ENCODE results near the gene LCP2. TPM values are rescaled to one million over a fixed set of nuclear protein-coding genes. Genes with fewer than 3 reads are reported as not detected.

LCP2 gene
- total and polyA plus RNA-seq, 2 donors (not counting 1 experiment from before 2014, with no cell fraction given), result 11.7 to 13.9 TPM

- Histone ChIP-seq H3K9me3 (ENCODE audit: control extremely low read depth in 1 of 3, control insufficient read depth in 2 of 3, insufficient read depth in 1 of 3, low read length in 2 of 3) (no peaks in the 10 kb centered on the region), H3K79me2 (ENCODE audit: control insufficient read depth, insufficient read depth, low read length) (no peaks in the 10 kb centered on the region), H3K4me3 (ENCODE audit: control extremely low read depth in 1 of 5, extremely low read depth in 1 of 5, insufficient read depth in 1 of 5, low read depth in 2 of 5, low read length in 4 of 5) (no peak overlapping the region), H3K27me3 (replicated peaks in 1 of 4; ENCODE audit: control extremely low read depth in 1 of 4, control insufficient read depth in 3 of 4, insufficient read depth in 4 of 4, low read length in 3 of 4) (peaks cover 0 to 3% (median 1%) of the 10 kb centered on the region in 4 experiments), H3K36me3 (replicated peaks in 1 of 2; ENCODE audit: control extremely low read depth in 1 of 2, control insufficient read depth in 1 of 2, extremely low read depth in 1 of 2, insufficient read depth in 2 of 2, low read length in 1 of 2) (no peaks in the 10 kb centered on the region), H2AFZ (ENCODE audit: insufficient read depth, low read depth, low read length, poor library complexity, severe bottlenecking) (no peak overlapping the region), H3K27ac (ENCODE audit: low read length in 2 of 2) (no peak overlapping the region), H3K4me1 (ENCODE audit: control insufficient read depth in 2 of 2, insufficient read depth in 2 of 2, low read length in 2 of 2) (no peaks in the 10 kb centered on the region), H3K9ac (ENCODE audit: low read length) (no peak overlapping the region), H4K20me1 (ENCODE audit: control insufficient read depth, insufficient read depth, low read length, poor library complexity, severe bottlenecking) (no peaks in the 10 kb centered on the region), H3K4me2 (replicated peaks; ENCODE audit: low read depth, low read length, poor library complexity, severe bottlenecking) (no peak overlapping the region)
- no peaks in the 10 kb centered on the region for H3K9me3 Mint-ChIP-seq (ENCODE audit: insufficient read depth)
- intact Hi-C loops (cut with micrococcal nuclease), result no loop called here
- H3K27ac Mint-ChIP-seq, result no peak overlapping the region
- POLR2A ChIA-PET, result no interaction called here
- no peaks in the 10 kb centered on the region for H3K4me1 Mint-ChIP-seq
- TF ChIP-seq CTCF (IDR thresholded peaks at IDR 0.05), result no peak
- H3K4me3 Mint-ChIP-seq, result no peak overlapping the region
- ATAC-seq (ENCODE audit: low read depth) (no peak), DNase-seq (no peak)
- CTCF ChIA-PET, result interaction anchor here (0.9 kb wide), 1 partner anchor 13 kb away, joined by 3 read pairs; no protein-coding TSS in a partner anchor
- WGBS (ENCODE audit: insufficient coverage), result no CpG with 5 or more reads among the region's 2 CpGs
- peaks cover 29% of the 10 kb centered on the region for H3K27me3 Mint-ChIP-seq
Observed at GRCh38 chr5:170201311-170201710, 96.3 kb downstream of the LCP2 start.

- Histone ChIP-seq H3K79me2 (ENCODE audit: control insufficient read depth, insufficient read depth, low read length) (no peaks in the 10 kb centered on the region), H3K4me2 (replicated peaks; ENCODE audit: low read depth, low read length, poor library complexity, severe bottlenecking) (no peak overlapping the region), H3K4me3 (ENCODE audit: control extremely low read depth in 1 of 5, extremely low read depth in 1 of 5, insufficient read depth in 1 of 5, low read depth in 2 of 5, low read length in 4 of 5) (no peak overlapping the region), H2AFZ (ENCODE audit: insufficient read depth, low read depth, low read length, poor library complexity, severe bottlenecking) (no peak overlapping the region), H3K27ac (ENCODE audit: low read length in 2 of 2) (no peak overlapping the region), H3K27me3 (replicated peaks in 1 of 4; ENCODE audit: control extremely low read depth in 1 of 4, control insufficient read depth in 3 of 4, insufficient read depth in 4 of 4, low read length in 3 of 4) (peaks cover 0 to 3% (median 1%) of the 10 kb centered on the region in 4 experiments), H3K4me1 (ENCODE audit: control insufficient read depth in 2 of 2, insufficient read depth in 2 of 2, low read length in 2 of 2) (no peaks in the 10 kb centered on the region), H3K36me3 (replicated peaks in 1 of 2; ENCODE audit: control extremely low read depth in 1 of 2, control insufficient read depth in 1 of 2, extremely low read depth in 1 of 2, insufficient read depth in 2 of 2, low read length in 1 of 2) (no peaks in the 10 kb centered on the region), H3K9me3 (ENCODE audit: control extremely low read depth in 1 of 3, control insufficient read depth in 2 of 3, insufficient read depth in 1 of 3, low read length in 2 of 3) (no peaks in the 10 kb centered on the region), H4K20me1 (ENCODE audit: control insufficient read depth, insufficient read depth, low read length, poor library complexity, severe bottlenecking) (no peaks in the 10 kb centered on the region), H3K9ac (ENCODE audit: low read length) (no peak overlapping the region)
- Mint-ChIP-seq H3K27me3 (peaks cover 27% of the 10 kb centered on the region), H3K4me1 (no peaks in the 10 kb centered on the region), H3K9me3 (ENCODE audit: insufficient read depth) (no peaks in the 10 kb centered on the region), H3K27ac (no peak overlapping the region), H3K4me3 (no peak overlapping the region)
- CTCF ChIA-PET, result interaction anchor here (0.9 kb wide), 1 partner anchor 12 kb away, joined by 3 read pairs; no protein-coding TSS in a partner anchor
- TF ChIP-seq CTCF (IDR thresholded peaks at IDR 0.05) (no peak), EZH2 (IDR thresholded peaks at IDR 0.05; ENCODE audit: borderline replicate concordance, insufficient read depth, low read depth, low read length, poor library complexity, severe bottlenecking) (no peak)
- POLR2A ChIA-PET, result no interaction called here
- no peak for ATAC-seq (ENCODE audit: low read depth)
- 0% methylated on average over 1 of the region's 1 CpG for WGBS (ENCODE audit: insufficient coverage)
- DNase-seq, result no peak
- intact Hi-C loops (cut with micrococcal nuclease), result no loop called here
Observed at GRCh38 chr5:170200876-170201275, 96.7 kb downstream of the LCP2 start.

Other genes starting within 250 kb of the LCP2 start
- gene FOXI1, start 191.9 kb downstream of the LCP2 start, total RNA-seq, result not detected in 2 replicates
- gene FOXI1, start 191.9 kb downstream of the LCP2 start, polyA plus RNA-seq, result 0.17 TPM in 1 of 2 replicates, not detected in the other
- gene C5orf58, start 64.8 kb downstream of the LCP2 start, total RNA-seq, result not detected in 2 replicates
- not detected in 2 replicates for gene C5orf58, start 64.8 kb downstream of the LCP2 start, polyA plus RNA-seq
- not detected in 2 replicates for gene KCNMB1, start 91.6 kb upstream of the LCP2 start, total RNA-seq
- gene KCNMB1, start 91.6 kb upstream of the LCP2 start, polyA plus RNA-seq, result 0.06 TPM in 1 of 2 replicates, not detected in the other
- gene KCNIP1, start 206.2 kb upstream of the LCP2 start, total RNA-seq, result not detected in 2 replicates
- not detected in 2 replicates for gene KCNIP1, start 206.2 kb upstream of the LCP2 start, polyA plus RNA-seq

Data from B cell (primary cell).